ENCODE data around the gene WFDC12.

The WFDC12 gene

GRCh38 chr20:45136911-45137310 lies 12.6 kb upstream of the WFDC12 start:
- Histone ChIP-seq H3K9ac (ENCODE audit: low read depth, low read length) (no peak overlapping the region), H3K4me1 (ENCODE audit: insufficient read depth, low read length) (no peaks in the 10 kb centered on the region), H3K9me3 (ENCODE audit: control insufficient read depth, insufficient read depth, low read length) (no peaks in the 10 kb centered on the region), H3K36me3 (ENCODE audit: insufficient read depth, low read length) (no peaks in the 10 kb centered on the region)

GRCh38 chr20:45128099-45128498 lies 3.8 kb upstream of the WFDC12 start:
- no peaks in the 10 kb centered on the region for H3K4me1 ChIP-seq (ENCODE audit: insufficient read depth, low read length)
- H3K9me3 ChIP-seq (ENCODE audit: control insufficient read depth, insufficient read depth, low read length): no peaks in the 10 kb centered on the region; the same call in 1 of the 2 replicates
- H3K36me3 ChIP-seq (ENCODE audit: insufficient read depth, low read length): no peaks in the 10 kb centered on the region
- H3K9ac ChIP-seq (ENCODE audit: low read depth, low read length): no peak overlapping the region

- Histone ChIP-seq H3K4me1 (ENCODE audit: insufficient read depth, low read length) (no peaks in the 10 kb centered on the region), H3K9ac (ENCODE audit: low read depth, low read length) (no peak overlapping the region), H3K9me3 (ENCODE audit: control insufficient read depth, insufficient read depth, low read length) (no peaks in the 10 kb centered on the region; the same call in 1 of the 2 replicates), H3K36me3 (ENCODE audit: insufficient read depth, low read length) (no peaks in the 10 kb centered on the region)
These were observed 2.9 kb downstream of the WFDC12 start for GRCh38 chr20:45121388-45121787.

- Histone ChIP-seq H3K36me3 (ENCODE audit: insufficient read depth, low read length) (no peaks in the 10 kb centered on the region), H3K4me1 (ENCODE audit: insufficient read depth, low read length) (no peaks in the 10 kb centered on the region), H3K9me3 (ENCODE audit: control insufficient read depth, insufficient read depth, low read length) (no peaks in the 10 kb centered on the region; the same call in 1 of the 2 replicates), H3K9ac (ENCODE audit: low read depth, low read length) (no peak overlapping the region)
These were observed 4.6 kb downstream of the WFDC12 start for GRCh38 chr20:45119556-45120266.

GRCh38 chr20:45118028-45118427 lies 6.2 kb downstream of the WFDC12 start:
- Histone ChIP-seq H3K36me3 (ENCODE audit: insufficient read depth, low read length) (no peaks in the 10 kb centered on the region), H3K4me1 (ENCODE audit: insufficient read depth, low read length) (no peaks in the 10 kb centered on the region), H3K9ac (ENCODE audit: low read depth, low read length) (no peak overlapping the region), H3K9me3 (ENCODE audit: control insufficient read depth, insufficient read depth, low read length) (no peaks in the 10 kb centered on the region)

- Histone ChIP-seq H3K9ac (ENCODE audit: low read depth, low read length) (no peak overlapping the region), H3K4me1 (ENCODE audit: insufficient read depth, low read length) (no peaks in the 10 kb centered on the region), H3K9me3 (ENCODE audit: control insufficient read depth, insufficient read depth, low read length) (no peaks in the 10 kb centered on the region), H3K36me3 (ENCODE audit: insufficient read depth, low read length) (no peaks in the 10 kb centered on the region)
These were observed 6.7 kb downstream of the WFDC12 start for GRCh38 chr20:45117581-45117980.

GRCh38 chr20:45115829-45116228 lies 8.4 kb downstream of the WFDC12 start:
- Histone ChIP-seq H3K4me1 (ENCODE audit: insufficient read depth, low read length) (no peaks in the 10 kb centered on the region), H3K36me3 (ENCODE audit: insufficient read depth, low read length) (no peaks in the 10 kb centered on the region), H3K9ac (ENCODE audit: low read depth, low read length) (no peak overlapping the region), H3K9me3 (ENCODE audit: control insufficient read depth, insufficient read depth, low read length) (no peaks in the 10 kb centered on the region)

GRCh38 chr20:45115386-45115774 lies 8.9 kb downstream of the WFDC12 start:
- no peaks in the 10 kb centered on the region for H3K9me3 ChIP-seq (ENCODE audit: control insufficient read depth, insufficient read depth, low read length)
- no peaks in the 10 kb centered on the region for H3K36me3 ChIP-seq (ENCODE audit: insufficient read depth, low read length)
- H3K9ac ChIP-seq (ENCODE audit: low read depth, low read length): no peak overlapping the region
- H3K4me1 ChIP-seq (ENCODE audit: insufficient read depth, low read length): no peaks in the 10 kb centered on the region

- Histone ChIP-seq H3K36me3 (ENCODE audit: insufficient read depth, low read length) (no peaks in the 10 kb centered on the region), H3K9ac (ENCODE audit: low read depth, low read length) (no peak within 1 kb of the TSS), H3K9me3 (ENCODE audit: control insufficient read depth, insufficient read depth, low read length) (no peaks in the 10 kb centered on the region), H3K4me1 (ENCODE audit: insufficient read depth, low read length) (no peaks in the 10 kb centered on the region)
These were observed 9.5 kb downstream of the WFDC12 start, which contains the start of gene WFDC5 for GRCh38 chr20:45114465-45115385. Gene WFDC5 (minus strand): TSS chr20:45115174. CDS start chr20:45115083, 91 bp downstream.

GRCh38 chr20:45113865-45114264 lies 10.4 kb downstream of the WFDC12 start:
- Histone ChIP-seq H3K9me3 (ENCODE audit: control insufficient read depth, insufficient read depth, low read length) (no peaks in the 10 kb centered on the region), H3K4me1 (ENCODE audit: insufficient read depth, low read length) (no peaks in the 10 kb centered on the region), H3K36me3 (ENCODE audit: insufficient read depth, low read length) (no peaks in the 10 kb centered on the region), H3K9ac (ENCODE audit: low read depth, low read length) (no peak overlapping the region)

GRCh38 chr20:45112754-45113153 lies 11.5 kb downstream of the WFDC12 start:
- Histone ChIP-seq H3K9ac (ENCODE audit: low read depth, low read length) (no peak overlapping the region), H3K4me1 (ENCODE audit: insufficient read depth, low read length) (no peaks in the 10 kb centered on the region), H3K36me3 (ENCODE audit: insufficient read depth, low read length) (no peaks in the 10 kb centered on the region), H3K9me3 (ENCODE audit: control insufficient read depth, insufficient read depth, low read length) (no peaks in the 10 kb centered on the region)

- no peaks in the 10 kb centered on the region for H3K4me1 ChIP-seq (ENCODE audit: insufficient read depth, low read length)
- no peaks in the 10 kb centered on the region for H3K36me3 ChIP-seq (ENCODE audit: insufficient read depth, low read length)
- no peaks in the 10 kb centered on the region for H3K9me3 ChIP-seq (ENCODE audit: control insufficient read depth, insufficient read depth, low read length)
- H3K9ac ChIP-seq (ENCODE audit: low read depth, low read length): no peak overlapping the region
These were observed 12.3 kb downstream of the WFDC12 start for GRCh38 chr20:45111799-45112471.

- H3K36me3 ChIP-seq (ENCODE audit: insufficient read depth, low read length): no peaks in the 10 kb centered on the region
- H3K9ac ChIP-seq (ENCODE audit: low read depth, low read length): no peak overlapping the region
- no peaks in the 10 kb centered on the region for H3K9me3 ChIP-seq (ENCODE audit: control insufficient read depth, insufficient read depth, low read length)
- no peaks in the 10 kb centered on the region for H3K4me1 ChIP-seq (ENCODE audit: insufficient read depth, low read length)
These were observed 13.0 kb downstream of the WFDC12 start for GRCh38 chr20:45111285-45111684.

GRCh38 chr20:45110301-45110700 lies 14.0 kb downstream of the WFDC12 start:
- no peaks in the 10 kb centered on the region for H3K36me3 ChIP-seq (ENCODE audit: insufficient read depth, low read length)
- no peaks in the 10 kb centered on the region for H3K9me3 ChIP-seq (ENCODE audit: control insufficient read depth, insufficient read depth, low read length)
- no peaks in the 10 kb centered on the region for H3K4me1 ChIP-seq (ENCODE audit: insufficient read depth, low read length)
- H3K9ac ChIP-seq (ENCODE audit: low read depth, low read length): no peak overlapping the region
